Endothelial cell of umbilical vein (primary cell): ENCODE results near the gene PLA2R1. TPM values are rescaled to one million over a fixed set of nuclear protein-coding genes. Genes with fewer than 3 reads are reported as not detected.

Experiments used
- BruUV-seq: library from RNA; stranded (reverse); fragments of 400-500 nt; replicated peaks from 2 replicates; lab custom pipeline; 2021; lab: Mats Ljungman, UMichigan
- CTCF ChIA-PET: fragments of 300-600, 350-600 bp; sonication (Branson Sonifier 250); formaldehyde crosslinking; loops from one replicate; lab custom pipeline; 2021; ENCODE audit warnings: antibody characterized with exemption, inconsistent platforms; lab: Charles Lee
- POLR2A ChIA-PET: fragments of 300-600, 350-600 bp; sonication (Branson Sonifier 250); formaldehyde crosslinking; loops from one replicate; lab custom pipeline; 2021; ENCODE audit warnings: antibody characterized with exemption, inconsistent platforms; lab: Charles Lee
- DNase-seq: peaks from one replicate; pipeline ENCODE4 v3.0.0-alpha.2; 2011; ENCODE audit warnings: low read depth, low spot score
- FAIRE-seq: peaks from 2 replicates; lab custom pipeline; 2011; peaks lifted over from hg19 to GRCh38; lab: Jason Lieb, UNC
- H2AFZ ChIP-seq: 2 replicates; pipeline ENCODE4 v1.6.0; 2012; ENCODE audit warnings: low read depth, low read length, control low read depth, inconsistent platforms
- H3K27ac ChIP-seq: 2 replicates; pipeline ENCODE4 v1.5.1; 2011; ENCODE audit warnings: low read depth, mild to moderate bottlenecking, control low read depth, low read length, moderate library complexity; ENCODE audit not compliant: insufficient read depth
- H3K27me3 ChIP-seq, 2 experiments: 2 replicates each; pipeline versions ENCODE4 v1.6.0 to v1.6.1; 2011; ENCODE audit warnings: low read length in 2 of 2, mixed read lengths in 1 of 2; ENCODE audit not compliant: control insufficient read depth in 2 of 2, insufficient read depth in 2 of 2
- H3K36me3 ChIP-seq, 2 experiments: 2 replicates in 1 of 2; 3 replicates in 1 of 2; pipeline ENCODE4 v1.5.1; 2011; ENCODE audit warnings: low read length in 2 of 2, mild to moderate bottlenecking in 1 of 2, moderate library complexity in 1 of 2; ENCODE audit not compliant: control insufficient read depth in 2 of 2, insufficient read depth in 2 of 2; ENCODE audit errors: extremely low read depth in 1 of 2
- H3K4me1 ChIP-seq: 3 replicates; pipeline ENCODE4 v1.5.1; 2011; ENCODE audit warnings: mild to moderate bottlenecking, low read length; ENCODE audit not compliant: control insufficient read depth, insufficient read depth; ENCODE audit errors: extremely low read depth
- H3K4me2 ChIP-seq: 2 replicates; pipeline ENCODE4 v1.6.1; 2011; ENCODE audit warnings: low read length, control low read depth, mixed read lengths; ENCODE audit not compliant: insufficient read depth
- H3K4me3 ChIP-seq, 3 experiments: fragments of 200-600 bp in 1 of 3; sonication (generic), shearing (Covaris generic) in 1 of 3; replicated peaks in 1 of 3; 2 replicates each; pipeline ENCODE4 v1.5.1; 2011 to 2016; ENCODE audit warnings: control low read depth in 3 of 3, low read length in 3 of 3, mild to moderate bottlenecking in 2 of 3, inconsistent platforms in 1 of 3, low read depth in 1 of 3, moderate library complexity in 1 of 3; ENCODE audit not compliant: insufficient read depth in 1 of 3
- H3K79me2 ChIP-seq: 2 replicates; pipeline ENCODE4 v1.6.0; 2012; ENCODE audit warnings: low read length, inconsistent platforms; ENCODE audit not compliant: control insufficient read depth, insufficient read depth
- H3K9ac ChIP-seq: replicated peaks from 2 replicates; pipeline ENCODE3; 2011; ENCODE audit warnings: low read length, control low read depth; ENCODE audit not compliant: insufficient read depth; ENCODE audit errors: extremely low read depth
- H3K9me1 ChIP-seq: replicated peaks from 3 replicates; pipeline ENCODE4 v1.6.0; 2011; ENCODE audit warnings: mild to moderate bottlenecking, low read length; ENCODE audit not compliant: control insufficient read depth, insufficient read depth; ENCODE audit errors: extremely low read depth
- H3K9me3 ChIP-seq: replicated peaks from 2 replicates; pipeline ENCODE4 v1.5.1; 2012; ENCODE audit warnings: low read length, inconsistent platforms; ENCODE audit not compliant: control insufficient read depth, insufficient read depth
- H4K20me1 ChIP-seq: replicated peaks from 2 replicates; pipeline ENCODE3; 2011; ENCODE audit warnings: mild to moderate bottlenecking, low read length; ENCODE audit not compliant: control insufficient read depth, insufficient read depth; ENCODE audit errors: extremely low read depth
- CTCF ChIP-seq, 2 donors: IDR thresholded peaks; 1 replicate in 1 of 2; 2 replicates in 1 of 2; pipeline ENCODE4 v1.5.1; 2011; ENCODE audit warnings: low read length in 2 of 2, mild to moderate bottlenecking in 2 of 2, moderate library complexity in 2 of 2, control low read depth in 1 of 2, inconsistent platforms in 1 of 2, low read depth in 1 of 2; ENCODE audit not compliant: insufficient read depth in 1 of 2; ENCODE audit errors: extremely low read depth in 1 of 2
- EZH2 ChIP-seq: IDR thresholded peaks from 2 replicates; pipeline ENCODE4 v1.6.1; 2012; ENCODE audit warnings: borderline replicate concordance, low read depth, mild to moderate bottlenecking, moderate library complexity, low read length, inconsistent platforms; ENCODE audit not compliant: severe bottlenecking
- FOS ChIP-seq: IDR thresholded peaks from 2 replicates; pipeline ENCODE4 v1.6.1; 2011; ENCODE audit warnings: mild to moderate bottlenecking, low read length, moderate library complexity, borderline replicate concordance; ENCODE audit not compliant: insufficient read depth
- GATA2 ChIP-seq: IDR thresholded peaks from 2 replicates; pipeline ENCODE4 v1.7.0; 2011; ENCODE audit warnings: low read depth, mild to moderate bottlenecking, moderate library complexity, mixed read lengths, low read length; ENCODE audit not compliant: insufficient read length, insufficient read depth
- JUN ChIP-seq: IDR thresholded peaks from 2 replicates; pipeline ENCODE4 v1.6.1; 2011; ENCODE audit warnings: borderline replicate concordance, low read depth; ENCODE audit not compliant: insufficient read length, insufficient read depth
- MAX ChIP-seq: IDR thresholded peaks from 2 replicates; pipeline ENCODE4 v1.6.1; 2011; ENCODE audit not compliant: insufficient read depth, insufficient read length
- MYC ChIP-seq: IDR thresholded peaks from one replicate; pipeline ENCODE4 v1.6.1; 2011; ENCODE audit warnings: mild to moderate bottlenecking, low read depth, low read length
- POLR2A ChIP-seq: IDR thresholded peaks from 2 replicates; pipeline ENCODE4 v1.6.1; 2012; ENCODE audit warnings: low read depth, mild to moderate bottlenecking, control low read depth, low read length
- POLR2AphosphoS5 ChIP-seq: IDR thresholded peaks from 2 replicates; pipeline ENCODE4 v1.6.1; 2012; ENCODE audit warnings: low read depth, mild to moderate bottlenecking, control low read depth, low read length, moderate library complexity; ENCODE audit not compliant: insufficient read depth
- dilution Hi-C: fragments of 300-500 bp; cut with MboI; formaldehyde crosslinking; loops from one replicate; pipeline ENCODE4 v1.15.0; 2019; ENCODE audit warnings: low sequenced_read_pairs; ENCODE audit not compliant: extremely low pct_ligation_motif_present
- intact Hi-C: fragments of 100-400 bp; cut with micrococcal nuclease; formaldehyde crosslinking; loops from one replicate; pipeline ENCODE4 v1.10.0; 2022
- polyA plus RNA-seq, 4 experiments: library from polyadenylated mRNA; depleted of rRNA in 3 of 4; stranded (reverse) in 3 of 4; unstranded in 1 of 4; fragments of >200 nt; gene quantifications; 2 replicates each; pipeline versions ENCODE4 v1.2.1 to v1.2.3, GENCODE V29; 2011 to 2012; ENCODE audit warnings: missing spikeins in 1 of 4
- total RNA-seq: library from RNA; stranded (reverse); gene quantifications from 2 replicates; pipeline ENCODE4 v1.2.3, GENCODE V29; 2021

Gene PLA2R1
- total and polyA plus RNA-seq, 2 donors (not counting 3 experiments of a cell fraction or from before 2014, with no cell fraction given) = 6.9 to 14.4 TPM

DNA sequence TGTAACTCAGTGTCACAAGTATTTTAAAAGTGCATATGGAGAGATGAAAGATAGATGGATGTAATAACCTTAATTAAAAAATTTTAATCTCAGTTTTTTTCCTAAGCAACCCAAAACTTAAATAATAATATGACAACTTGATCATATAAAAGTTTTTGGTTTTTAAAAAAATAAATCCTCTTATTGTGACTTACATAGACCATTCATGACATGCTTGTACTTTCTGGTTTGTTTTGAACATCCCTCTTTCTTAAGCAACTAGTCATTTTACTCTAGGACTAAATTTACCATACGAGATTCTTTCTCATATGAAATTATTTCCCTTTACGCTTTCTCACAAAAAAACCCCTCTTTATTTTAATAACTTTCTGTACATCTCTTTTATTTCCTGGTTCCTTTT, 6.5 kb upstream of the PLA2R1 start:
- Histone ChIP-seq H3K9me1 (no peaks in the 10 kb centered on the region), H3K9me3 (no peaks in the 10 kb centered on the region), H2AFZ (no peak overlapping the region), H3K36me3 (no peaks in the 10 kb centered on the region), H3K4me3 (no peak overlapping the region), H3K79me2 (no peaks in the 10 kb centered on the region), H3K4me1 (peaks cover 4% of the 10 kb centered on the region), H3K27ac (no peak overlapping the region), H3K27me3 (no peaks in the 10 kb centered on the region), H3K4me2 (no peak overlapping the region), H3K9ac (no peak overlapping the region), H4K20me1 (no peaks in the 10 kb centered on the region)
- ChIA-PET CTCF (no interaction called here), POLR2A (no interaction called here)
- dilution Hi-C loops = no loop called here
- FAIRE-seq = no peak
- no peak for DNase-seq
- BruUV-seq = no TSS peak
- TF ChIP-seq MAX = no peak
- TF ChIP-seq POLR2AphosphoS5 = no peak
- intact Hi-C loops = no loop called here

- H3K4me1 ChIP-seq = peaks cover 18% of the 10 kb centered on the region
- peaks cover 21% of the 10 kb centered on the region for H3K79me2 ChIP-seq
- ChIA-PET CTCF (interaction anchor here (0.5 to 1.4 kb wide), 4 partner anchors 10 to 46 kb away, joined by 3 to 6 read pairs (median 3); no protein-coding TSS in a partner anchor), POLR2A (no interaction called here)
- no peak overlapping the region for H2AFZ ChIP-seq
- no peaks in the 10 kb centered on the region for H3K9me1 ChIP-seq
- no peaks in the 10 kb centered on the region for H3K36me3 ChIP-seq
- H3K4me3 ChIP-seq = no peak overlapping the region
- H3K4me2 ChIP-seq = no peak overlapping the region
- no peaks in the 10 kb centered on the region for H4K20me1 ChIP-seq
- intact Hi-C loops = no loop called here
- no peak for DNase-seq
- H3K9me3 ChIP-seq = no peaks in the 10 kb centered on the region
- no peak overlapping the region for H3K27ac ChIP-seq
- BruUV-seq = no TSS peak
- H3K27me3 ChIP-seq = no peaks in the 10 kb centered on the region
- no peak for FAIRE-seq
- dilution Hi-C loops = no loop called here
- TF ChIP-seq POLR2AphosphoS5 = no peak
- no peak for TF ChIP-seq JUN
- no peak for TF ChIP-seq EZH2
- TF ChIP-seq MYC = no peak
- TF ChIP-seq CTCF (IDR thresholded peaks at IDR 0.05; ENCODE audit: extremely low read depth in 1 of 2, insufficient read depth in 1 of 2, low read depth in 1 of 2, low read length in 2 of 2) = no peak
- no peak for TF ChIP-seq FOS
- TF ChIP-seq GATA2 = no peak
- no peak for TF ChIP-seq POLR2A
- no peak for TF ChIP-seq MAX
- no peak overlapping the region for H3K9ac ChIP-seq
Observed at GRCh38 chr2:160064916-160065315, 2.5 kb upstream of the PLA2R1 start.
